SK-N-SH treated with all-trans-retinoic acid at 6 μM for 48 hours (cell line): Measurements from ENCODE around the gene DGKZ.

Experiments
- ARNTL ChIP-seq: fragments of 450-650 bp; formaldehyde crosslinking; IDR thresholded peaks from 2 replicates; pipeline ENCODE4 v1.5.0; 2020; ENCODE audit warnings: low read depth, mild to moderate bottlenecking, moderate library complexity, borderline replicate concordance
- CSDC2 ChIP-seq: fragments of 250-450 bp; sonication (Bioruptor Pico); IDR thresholded peaks from 2 replicates; pipeline ENCODE4 v1.5.0; 2020; ENCODE audit warnings: mild to moderate bottlenecking, moderate library complexity
- CSRNP3 ChIP-seq: fragments of 250-450 bp; sonication (Bioruptor Pico); IDR thresholded peaks from 2 replicates; pipeline ENCODE4 v1.5.1; 2021; ENCODE audit warnings: mild to moderate bottlenecking, moderate library complexity
- ESRRG ChIP-seq: fragments of 250-450 bp; sonication (Bioruptor Pico); IDR thresholded peaks from 2 replicates; pipeline ENCODE4 v1.6.1; 2021; ENCODE audit warnings: mild to moderate bottlenecking
- PATZ1 ChIP-seq: fragments of 250-450 bp; sonication (Bioruptor Pico); IDR thresholded peaks from 2 replicates; pipeline ENCODE4 v1.8.0; 2020; ENCODE audit warnings: mild to moderate bottlenecking, moderate library complexity, borderline replicate concordance
- POU6F1 ChIP-seq: fragments of 250-450 bp; sonication (Bioruptor Pico); IDR thresholded peaks from 2 replicates; pipeline ENCODE4 v1.8.0; 2021; ENCODE audit warnings: low read depth, mild to moderate bottlenecking, moderate library complexity, borderline replicate concordance
- RARB ChIP-seq: fragments of 250-450 bp; sonication (Bioruptor Pico); IDR thresholded peaks from 2 replicates; pipeline ENCODE4 v1.8.0; 2021; ENCODE audit warnings: mild to moderate bottlenecking, moderate library complexity
- SNAI2 ChIP-seq: fragments of 250-450 bp; sonication (Bioruptor Pico); IDR thresholded peaks from 2 replicates; pipeline ENCODE4 v1.5.0; 2020; ENCODE audit warnings: mild to moderate bottlenecking, moderate library complexity
- TOX ChIP-seq: fragments of 250-450 bp; sonication (Bioruptor Pico); IDR thresholded peaks from 2 replicates; pipeline ENCODE4 v1.8.0; 2021; ENCODE audit warnings: mild to moderate bottlenecking, moderate library complexity, borderline replicate concordance
- ZFP3 ChIP-seq: fragments of 250-450 bp; sonication (Bioruptor Pico); IDR thresholded peaks from 2 replicates; pipeline ENCODE4 v1.5.0; 2020; ENCODE audit warnings: mild to moderate bottlenecking, moderate library complexity
- ZFP30 ChIP-seq: fragments of 450-650 bp; formaldehyde crosslinking; IDR thresholded peaks from 2 replicates; pipeline ENCODE4 v1.5.0; 2022; ENCODE audit warnings: mild to moderate bottlenecking, moderate library complexity
- ZNF565 ChIP-seq: fragments of 450-650 bp; formaldehyde crosslinking; conservative IDR thresholded peaks from 2 replicates; pipeline ENCODE4 v1.5.0; 2020; ENCODE audit warnings: low read depth, mild to moderate bottlenecking, moderate library complexity
- ZNF8 ChIP-seq: fragments of 450-650 bp; formaldehyde crosslinking; IDR thresholded peaks from 2 replicates; pipeline ENCODE4 v1.5.0; 2020; ENCODE audit warnings: mild to moderate bottlenecking, moderate library complexity
- TF ChIP-seq, protein P1 (sequence below): fragments of 250-450 bp; sonication (Bioruptor Pico); IDR thresholded peaks from 2 replicates; pipeline ENCODE4 v1.5.1; 2020; ENCODE audit warnings: low read depth, mild to moderate bottlenecking, moderate library complexity

GRCh38 chr11:46315783-46316563 lies 31.3 kb upstream of the DGKZ start:
- TF ChIP-seq SNAI2 (no peak), CSDC2 (no peak), ZFP3 (CRISPR knock-in tag) (no peak), ARNTL (CRISPR knock-in tag) (no peak), CSRNP3 (CRISPR knock-in tag) (no peak), PATZ1 (CRISPR knock-in tag) (no peak), POU6F1 (CRISPR knock-in tag) (no peak), ZFP30 (CRISPR knock-in tag) (no peak), ZNF565 (CRISPR knock-in tag) (no peak), TOX (CRISPR knock-in tag) (no peak), ESRRG (CRISPR knock-in tag) (no peak), ZNF8 (CRISPR knock-in tag) (no peak), RARB (CRISPR knock-in tag) (no peak)
- TF ChIP-seq, protein P1, sequence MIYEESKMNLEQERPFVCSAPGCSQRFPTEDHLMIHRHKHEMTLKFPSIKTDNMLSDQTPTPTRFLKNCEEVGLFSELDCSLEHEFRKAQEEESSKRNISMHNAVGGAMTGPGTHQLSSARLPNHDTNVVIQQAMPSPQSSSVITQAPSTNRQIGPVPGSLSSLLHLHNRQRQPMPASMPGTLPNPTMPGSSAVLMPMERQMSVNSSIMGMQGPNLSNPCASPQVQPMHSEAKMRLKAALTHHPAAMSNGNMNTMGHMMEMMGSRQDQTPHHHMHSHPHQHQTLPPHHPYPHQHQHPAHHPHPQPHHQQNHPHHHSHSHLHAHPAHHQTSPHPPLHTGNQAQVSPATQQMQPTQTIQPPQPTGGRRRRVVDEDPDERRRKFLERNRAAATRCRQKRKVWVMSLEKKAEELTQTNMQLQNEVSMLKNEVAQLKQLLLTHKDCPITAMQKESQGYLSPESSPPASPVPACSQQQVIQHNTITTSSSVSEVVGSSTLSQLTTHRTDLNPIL, result no peak
